Measurements from ENCODE around the gene RNU6-9.

The RNU6-9 gene

GRCh38 chr19:861756-862580 is 31.3 kb upstream of the RNU6-9 start:
- TF ChIP-seq CSDC2 (CRISPR knock-in tag; IDR thresholded peaks at IDR 0.05) (no peak), ZNF70 (CRISPR knock-in tag; IDR thresholded peaks at IDR 0.05) (no peak), OSR1 (CRISPR knock-in tag; IDR thresholded peaks at IDR 0.05) (no peak), BACH2 (CRISPR knock-in tag; IDR thresholded peaks at IDR 0.05; ENCODE audit: borderline replicate concordance) (no peak), TCF4 (CRISPR knock-in tag; IDR thresholded peaks at IDR 0.05; ENCODE audit: borderline replicate concordance) (no peak), GLIS3 (CRISPR knock-in tag; IDR thresholded peaks at IDR 0.05) (no peak), ZNF565 (CRISPR knock-in tag; conservative IDR thresholded peaks at IDR 0.05; ENCODE audit: low read depth) (no peak), ZNF8 (CRISPR knock-in tag; IDR thresholded peaks at IDR 0.05) (no peak), ISL1 (CRISPR knock-in tag; IDR thresholded peaks at IDR 0.05) (no peak), PATZ1 (CRISPR knock-in tag; IDR thresholded peaks at IDR 0.05; ENCODE audit: borderline replicate concordance) (no peak), POU6F1 (CRISPR knock-in tag; IDR thresholded peaks at IDR 0.05; ENCODE audit: borderline replicate concordance, low read depth) (no peak), SNAI2 (CRISPR knock-in tag; IDR thresholded peaks at IDR 0.05) (no peak), ZFP3 (CRISPR knock-in tag; IDR thresholded peaks at IDR 0.05) (no peak), TSHZ2 (CRISPR knock-in tag; IDR thresholded peaks at IDR 0.05) (no peak), PPARA (CRISPR knock-in tag; IDR thresholded peaks at IDR 0.05; ENCODE audit: borderline replicate concordance) (no peak)

GRCh38 chr19:862581-863314 is 30.5 kb upstream of the RNU6-9 start:
- ATAC-seq, result peak; percentile 61

More at GRCh38 chr19:861756-862580, 31.3 kb upstream of the RNU6-9 start:
- ATAC-seq, result peak; percentile 42

More at GRCh38 chr19:862581-863314, 30.5 kb upstream of the RNU6-9 start:
- TF ChIP-seq CSRNP3 (CRISPR knock-in tag; IDR thresholded peaks at IDR 0.05), result no peak
- no peak for TF ChIP-seq PATZ1 (CRISPR knock-in tag; IDR thresholded peaks at IDR 0.05; ENCODE audit: borderline replicate concordance)
- TF ChIP-seq POU6F1 (CRISPR knock-in tag; IDR thresholded peaks at IDR 0.05; ENCODE audit: borderline replicate concordance, low read depth), result no peak
- TF ChIP-seq ZNF8 (CRISPR knock-in tag; IDR thresholded peaks at IDR 0.05), result no peak
- TF ChIP-seq BACH2 (CRISPR knock-in tag; IDR thresholded peaks at IDR 0.05; ENCODE audit: borderline replicate concordance), result no peak
- TF ChIP-seq TSHZ2 (CRISPR knock-in tag; IDR thresholded peaks at IDR 0.05), result no peak
- no peak for TF ChIP-seq ARNTL (CRISPR knock-in tag; IDR thresholded peaks at IDR 0.05; ENCODE audit: borderline replicate concordance, low read depth)
- TF ChIP-seq ZNF565 (CRISPR knock-in tag; conservative IDR thresholded peaks at IDR 0.05; ENCODE audit: low read depth), result no peak
- TF ChIP-seq SNAI2 (CRISPR knock-in tag; IDR thresholded peaks at IDR 0.05), result no peak
- TF ChIP-seq GLIS3 (CRISPR knock-in tag; IDR thresholded peaks at IDR 0.05), result no peak
- no peak for TF ChIP-seq CREB5 (CRISPR knock-in tag; IDR thresholded peaks at IDR 0.05; ENCODE audit: low read depth)

Data from SK-N-SH treated with all-trans-retinoic acid at 6 μM for 48 hours (cell line).